ENCODE results near the gene GTF3C2. TPM values are rescaled to one million over a fixed set of nuclear protein-coding genes. Genes with fewer than 3 reads are reported as not detected.
A peak's percentile ranks its signal among the peaks of the same experiment; 100 is the strongest.

GTF3C2 gene
- total and polyA plus RNA-seq, 2 of the 13 experiments (the other 11 are each of a cell fraction or from before 2014, with no cell fraction given) = 77.5 to 130 TPM

- TF ChIP-seq GABPA (IDR thresholded peaks at IDR 0.05; ENCODE audit: low read depth, low read length) (no peak), GABPA (CRISPR knock-in tag; IDR thresholded peaks at IDR 0.05; ENCODE audit: low read depth) (no peak), TEAD3 (CRISPR knock-in tag; optimal IDR thresholded peaks at IDR 0.05; ENCODE audit: borderline replicate concordance) (peak; percentile 5), ZFP36L2 (CRISPR knock-in tag; IDR thresholded peaks at IDR 0.05) (no peak), RORA (CRISPR knock-in tag; IDR thresholded peaks at IDR 0.05) (no peak), SIN3A (IDR thresholded peaks at IDR 0.05; ENCODE audit: borderline replicate concordance, low read depth, low read length) (peak; percentile 31; the same call in 1 of the 2 replicates), ATF7-NPFF (CRISPR knock-in tag; IDR thresholded peaks at IDR 0.05; ENCODE audit: low read depth) (0 out of 2 replicates have a peak, but pooled peaks have one; percentile 42), ZNF569 (CRISPR knock-in tag; IDR thresholded peaks at IDR 0.05; ENCODE audit: borderline replicate concordance) (no peak), NCOR1 (IDR thresholded peaks at IDR 0.05; ENCODE audit: borderline replicate concordance, low read length) (no peak), NFAT5 (CRISPR knock-in tag; IDR thresholded peaks at IDR 0.05) (no peak), ZNF609 (CRISPR knock-in tag; IDR thresholded peaks at IDR 0.05; ENCODE audit: borderline replicate concordance) (peak; percentile 42; the same call in 1 of the 2 replicates), ZNF546 (CRISPR knock-in tag; conservative IDR thresholded peaks at IDR 0.05) (no peak), DMAP1 (CRISPR knock-in tag; IDR thresholded peaks at IDR 0.05) (peak; percentile 60), CBFB (CRISPR knock-in tag; IDR thresholded peaks at IDR 0.05) (0 out of 2 replicates have a peak, but pooled peaks have one; percentile 14)
- TF ChIP-seq, protein P1, sequence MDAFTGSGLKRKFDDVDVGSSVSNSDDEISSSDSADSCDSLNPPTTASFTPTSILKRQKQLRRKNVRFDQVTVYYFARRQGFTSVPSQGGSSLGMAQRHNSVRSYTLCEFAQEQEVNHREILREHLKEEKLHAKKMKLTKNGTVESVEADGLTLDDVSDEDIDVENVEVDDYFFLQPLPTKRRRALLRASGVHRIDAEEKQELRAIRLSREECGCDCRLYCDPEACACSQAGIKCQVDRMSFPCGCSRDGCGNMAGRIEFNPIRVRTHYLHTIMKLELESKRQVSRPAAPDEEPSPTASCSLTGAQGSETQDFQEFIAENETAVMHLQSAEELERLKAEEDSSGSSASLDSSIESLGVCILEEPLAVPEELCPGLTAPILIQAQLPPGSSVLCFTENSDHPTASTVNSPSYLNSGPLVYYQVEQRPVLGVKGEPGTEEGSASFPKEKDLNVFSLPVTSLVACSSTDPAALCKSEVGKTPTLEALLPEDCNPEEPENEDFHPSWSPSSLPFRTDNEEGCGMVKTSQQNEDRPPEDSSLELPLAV (CRISPR knock-in tag; conservative IDR thresholded peaks at IDR 0.05; ENCODE audit: low read depth) = no peak
- TF ChIP-seq, protein P2, sequence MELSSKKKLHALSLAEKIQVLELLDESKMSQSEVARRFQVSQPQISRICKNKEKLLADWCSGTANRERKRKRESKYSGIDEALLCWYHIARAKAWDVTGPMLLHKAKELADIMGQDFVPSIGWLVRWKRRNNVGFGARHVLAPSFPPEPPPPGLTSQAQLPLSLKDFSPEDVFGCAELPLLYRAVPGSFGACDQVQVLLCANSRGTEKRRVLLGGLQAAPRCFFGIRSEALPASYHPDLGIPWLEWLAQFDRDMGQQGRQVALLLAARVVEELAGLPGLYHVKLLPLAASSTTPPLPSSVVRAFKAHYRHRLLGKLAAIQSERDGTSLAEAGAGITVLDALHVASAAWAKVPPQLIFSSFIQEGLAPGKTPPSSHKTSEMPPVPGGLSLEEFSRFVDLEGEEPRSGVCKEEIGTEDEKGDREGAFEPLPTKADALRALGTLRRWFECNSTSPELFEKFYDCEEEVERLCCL (CRISPR knock-in tag; IDR thresholded peaks at IDR 0.05; ENCODE audit: borderline replicate concordance) = no peak
These were observed 23.5 kb upstream of the GTF3C2 start (continued) for GRCh38 chr2:27379836-27380625.
